GM12878 (cell line): ENCODE results near the gene CUTC. TPM values are rescaled to one million over a fixed set of nuclear protein-coding genes. Genes with fewer than 3 reads are reported as not detected.

Source experiments
- ASH2L ChIP-seq: fragments of 300-600, 200-600 bp; sonication (generic); IDR thresholded peaks from 2 replicates; pipeline ENCODE4 v1.6.1; 2017; ENCODE audit warnings: low read depth, mild to moderate bottlenecking, borderline replicate concordance
- E4F1 ChIP-seq: fragments of 450-650 bp; IDR thresholded peaks from 2 replicates; pipeline ENCODE4 v1.6.1; 2018; ENCODE audit warnings: borderline replicate concordance, mild to moderate bottlenecking; ENCODE audit not compliant: partially characterized antibody
- EED ChIP-seq: sonication (generic); IDR thresholded peaks from 2 replicates; pipeline ENCODE4 v1.6.1; 2016; ENCODE audit warnings: antibody characterized with exemption, low read depth
- EZH2 ChIP-seq: IDR thresholded peaks from 2 replicates; pipeline ENCODE4 v1.6.1; 2012; ENCODE audit warnings: low read depth, mild to moderate bottlenecking, control low read depth, inconsistent platforms, low read length, borderline replicate concordance; ENCODE audit not compliant: control insufficient read depth
- HDAC6 ChIP-seq: fragments of 200-600 bp; sonication (generic); IDR thresholded peaks from one replicate; pipeline ENCODE4 v1.8.0; 2017; ENCODE audit warnings: antibody characterized with exemption; ENCODE audit not compliant: unreplicated experiment
- HDGF ChIP-seq: fragments of 450-650 bp; IDR thresholded peaks from 2 replicates; pipeline ENCODE4 v1.6.1; 2016; ENCODE audit warnings: antibody characterized with exemption
- IRF3 ChIP-seq: fragments of 450-650 bp; IDR thresholded peaks from 2 replicates; pipeline ENCODE4 v1.6.1; 2014; ENCODE audit warnings: mild to moderate bottlenecking
- MAX ChIP-seq: IDR thresholded peaks from 2 replicates; pipeline ENCODE4 v1.6.1; 2012; ENCODE audit warnings: low read depth, low read length, improper control_type of control experiment
- MEF2B ChIP-seq: fragments of 450-650 bp; IDR thresholded peaks from 2 replicates; pipeline ENCODE4 v1.6.1; 2018; ENCODE audit warnings: mild to moderate bottlenecking, moderate library complexity; ENCODE audit not compliant: partially characterized antibody, poor library complexity, severe bottlenecking
- PAX5 ChIP-seq: IDR thresholded peaks from 2 replicates; pipeline ENCODE4 v1.6.1; 2011; ENCODE audit warnings: low read depth, low read length, borderline replicate concordance
- PML ChIP-seq: IDR thresholded peaks from 2 replicates; pipeline ENCODE4 v1.6.1; 2012; ENCODE audit warnings: low read length, inconsistent platforms
- RCOR1 ChIP-seq: conservative IDR thresholded peaks from 2 replicates; pipeline ENCODE4 v1.6.1; 2012; ENCODE audit warnings: low read depth, low read length, improper control_type of control experiment
- RELB ChIP-seq: fragments of 450-650 bp; IDR thresholded peaks from 2 replicates; pipeline ENCODE4 v1.6.1; 2017; ENCODE audit warnings: low read depth, mild to moderate bottlenecking, moderate library complexity
- REST ChIP-seq: IDR thresholded peaks from 2 replicates; pipeline ENCODE4 v1.6.1; 2012; ENCODE audit warnings: mild to moderate bottlenecking, low read depth, low read length
- SMAD5 ChIP-seq: IDR thresholded peaks from 2 replicates; pipeline ENCODE4 v1.6.1; 2016; ENCODE audit warnings: antibody characterized with exemption, low read depth
- ZNF384 ChIP-seq: IDR thresholded peaks from 2 replicates; pipeline ENCODE4 v1.6.1; 2012; ENCODE audit warnings: low read depth, mild to moderate bottlenecking, low read length, improper control_type of control experiment, borderline replicate concordance
- ZNF687 ChIP-seq: fragments of 450-650 bp; IDR thresholded peaks from 2 replicates; pipeline ENCODE4 v1.6.1; 2017; ENCODE audit warnings: mild to moderate bottlenecking, moderate library complexity
- polyA plus RNA-seq, 11 experiments: library from polyadenylated mRNA; depleted of rRNA in 4 of 11; unstranded in 6 of 11; stranded (reverse) in 5 of 11; fragments of >200 nt; fragmentation: Nextera tagmentation in 4 of 11; fragmentation: Illumina TruSeq in 1 of 11; extraction: Ambion mirVana in 4 of 11; extraction: Trizol in 1 of 11; gene quantifications; 1 replicate in 1 of 11; 2 replicates in 10 of 11; pipeline versions ENCODE4 v1.2.1 to v1.2.3, GENCODE V29; 2011 to 2016; ENCODE audit warnings: inconsistent platforms in 2 of 11, missing spikeins in 2 of 11, low read depth in 1 of 11
- total RNA-seq, 4 experiments: library from RNA; depleted of rRNA in 3 of 4; stranded (reverse); fragments of >200 nt in 3 of 4; fragmentation: Illumina TruSeq in 1 of 4; extraction: Trizol in 1 of 4; gene quantifications; 2 replicates each; pipeline versions ENCODE4 v1.2.1 to v1.2.3, GENCODE V29; 2013 to 2021

CUTC gene
- total and polyA plus RNA-seq, 10 of the 15 experiments (the other 5 are each of a cell fraction or from before 2014, with no cell fraction given) = 23.8 to 71.7 (median 40.8) TPM

- TF ChIP-seq E4F1 (no peak), ZNF687 (no peak), MAX (no peak), ZNF384 (peak; percentile 33; the same call in 1 of the 2 replicates), EED (no peak), MEF2B (no peak), ASH2L (no peak), REST (no peak), SMAD5 (no peak), IRF3 (no peak), PAX5 (0 out of 2 replicates have a peak, but pooled peaks have one; percentile 29), HDAC6 (no peak), EZH2 (no peak), HDGF (no peak), RCOR1 (no peak), PML (no peak), RELB (no peak; the same call in 1 of the 2 replicates)
Observed at GRCh38 chr10:99766302-99766681, 34.3 kb downstream of the CUTC start (continued).
